ENCODE data around the gene SPG21.

The SPG21 gene

GRCh38 chr15:64943512-64944225 is 46.0 kb downstream of the SPG21 start:
- FAIRE-seq = no peak
- no peak for DNase-seq (ENCODE audit: insufficient read length, low spot score)

- no peak for FAIRE-seq
- DNase-seq (ENCODE audit: insufficient read length, low spot score) = no peak
Observed at GRCh38 chr15:64942356-64942755, 47.4 kb downstream of the SPG21 start.

DNA sequence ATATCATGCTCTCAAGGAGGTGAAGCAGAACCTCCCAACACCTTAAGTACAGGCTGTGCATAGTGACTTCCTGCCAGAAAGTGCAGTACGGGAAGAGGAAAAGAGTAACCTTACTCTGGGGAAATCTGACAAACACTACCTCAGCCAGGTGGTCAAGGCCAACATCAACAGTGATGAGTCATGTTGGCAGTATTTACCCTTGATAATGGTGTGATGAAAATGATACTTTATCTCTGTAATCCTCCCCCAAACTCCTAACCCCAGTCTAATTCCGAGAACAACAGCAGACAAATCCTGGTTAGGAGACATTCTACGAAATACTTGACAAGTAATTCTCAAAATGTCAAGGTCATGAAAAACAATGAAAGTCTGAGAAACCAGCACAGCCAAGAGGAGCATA is 51.5 kb downstream of the SPG21 start:
- FAIRE-seq (no peak), DNase-seq (ENCODE audit: insufficient read length, low spot score) (no peak)

- no peak for DNase-seq (ENCODE audit: insufficient read length, low spot score)
- no peak for FAIRE-seq
Observed at GRCh38 chr15:64934023-64934422, 55.7 kb downstream of the SPG21 start.

GRCh38 chr15:64931381-64931780 is 58.3 kb downstream of the SPG21 start:
- DNase-seq (ENCODE audit: insufficient read length, low spot score) = no peak
- no peak for FAIRE-seq

GRCh38 chr15:64930778-64931371 is 58.8 kb downstream of the SPG21 start:
- FAIRE-seq (peak; percentile 71), DNase-seq (ENCODE audit: insufficient read length, low spot score) (no peak)

DNA sequence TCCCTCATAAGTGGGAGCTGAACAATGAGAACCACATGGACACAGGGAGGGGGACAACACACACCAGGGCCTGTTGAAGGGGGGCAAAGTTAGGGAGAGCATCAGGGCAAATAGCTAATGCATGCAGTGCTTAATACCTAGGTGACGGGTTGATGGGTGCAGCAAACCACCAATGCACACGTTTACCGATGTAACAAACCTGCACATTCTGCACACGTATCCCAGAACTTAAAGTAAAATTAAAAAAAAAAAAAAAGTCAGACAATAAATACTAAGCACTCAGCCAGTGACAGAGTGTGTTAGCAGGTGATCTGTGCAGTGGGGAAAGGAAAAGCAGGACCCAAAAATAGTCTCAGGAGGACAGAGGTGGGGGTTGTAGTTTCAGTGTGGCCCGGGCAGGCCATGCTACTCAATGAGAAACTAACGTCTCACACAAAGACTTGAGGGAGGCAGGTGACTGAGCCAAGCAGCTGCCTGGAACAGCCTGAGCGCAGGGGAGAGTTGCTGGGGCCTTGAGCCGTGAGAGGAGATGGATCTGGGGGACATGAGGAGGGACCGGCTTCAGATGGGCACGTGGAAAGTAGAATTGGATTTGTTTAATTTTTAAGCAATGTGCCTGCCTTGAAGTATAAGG is 59.6 kb downstream of the SPG21 start:
- DNase-seq (ENCODE audit: insufficient read length, low spot score) (peak; percentile 65), FAIRE-seq (peak; percentile 99)

DNA sequence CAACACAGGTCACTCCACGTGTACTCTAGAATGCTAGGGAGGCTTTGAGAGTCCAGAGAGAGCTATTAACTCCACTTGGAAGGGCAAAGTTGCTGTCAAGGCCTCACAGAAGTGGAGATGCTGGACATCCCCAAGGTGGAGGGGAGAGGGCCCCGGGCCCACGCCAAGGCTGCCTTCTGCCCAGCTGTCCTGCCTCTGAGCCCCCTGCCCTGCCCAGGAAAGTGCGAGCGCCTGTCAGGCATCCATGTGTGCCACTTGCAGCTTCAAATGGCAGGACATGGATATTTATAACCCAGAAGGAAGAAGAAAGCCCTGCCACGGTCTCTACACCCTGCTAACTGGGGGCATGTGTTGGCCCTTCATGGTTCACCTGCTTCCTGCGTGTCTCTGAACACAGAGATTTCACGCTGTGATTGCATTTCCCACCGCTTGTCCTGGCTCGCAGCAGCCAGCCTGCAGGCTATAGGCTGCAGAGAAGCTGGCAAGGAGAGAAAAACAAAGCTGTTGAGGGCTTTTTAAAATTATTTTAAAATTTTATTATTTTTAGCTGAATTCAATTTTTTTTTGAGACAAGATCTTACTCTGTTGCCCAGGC is 61.0 kb downstream of the SPG21 start:
- DNase-seq (ENCODE audit: insufficient read length, low spot score) (no peak), FAIRE-seq (no peak)

GRCh38 chr15:64926661-64927060 is 63.1 kb downstream of the SPG21 start:
- DNase-seq (ENCODE audit: insufficient read length, low spot score) (no peak), FAIRE-seq (no peak)

GRCh38 chr15:64925335-64926330 is 64.1 kb downstream of the SPG21 start:
- FAIRE-seq = peak; percentile 48
- no peak for DNase-seq (ENCODE audit: insufficient read length, low spot score)

GRCh38 chr15:64923546-64923945 is 66.2 kb downstream of the SPG21 start:
- FAIRE-seq (no peak), DNase-seq (ENCODE audit: insufficient read length, low spot score) (no peak)

- DNase-seq (ENCODE audit: insufficient read length, low spot score) (no peak), FAIRE-seq (no peak)
Observed at GRCh38 chr15:64921711-64922110, 68.0 kb downstream of the SPG21 start.

GRCh38 chr15:64919721-64920120 is 70.0 kb downstream of the SPG21 start:
- DNase-seq (ENCODE audit: insufficient read length, low spot score) (no peak), FAIRE-seq (no peak)

GRCh38 chr15:64917211-64917610 is 72.5 kb downstream of the SPG21 start:
- no peak for FAIRE-seq
- DNase-seq (ENCODE audit: insufficient read length, low spot score) = no peak

DNA sequence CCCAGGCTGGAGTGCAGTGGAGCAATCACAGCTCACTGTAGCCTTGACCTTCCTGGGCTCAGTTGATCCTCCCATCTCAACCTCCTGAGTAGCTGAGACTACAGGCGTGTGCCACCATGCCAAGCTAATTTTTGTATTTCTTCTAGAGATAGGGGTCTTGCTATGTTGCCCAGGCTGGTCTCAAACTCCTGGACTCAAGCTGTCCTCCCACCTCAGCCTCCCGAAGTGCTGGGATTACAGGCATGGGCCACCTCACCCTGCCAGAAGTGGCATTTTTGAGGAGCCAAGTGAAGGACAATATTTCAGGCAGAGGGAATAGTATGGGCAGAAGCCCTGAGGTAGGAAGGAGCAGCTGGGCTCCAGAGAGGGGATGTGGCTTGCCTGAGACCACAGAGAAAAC is 73.3 kb downstream of the SPG21 start:
- no peak for DNase-seq (ENCODE audit: insufficient read length, low spot score)
- no peak for FAIRE-seq

- no peak for DNase-seq (ENCODE audit: insufficient read length, low spot score)
- FAIRE-seq = no peak
Observed at GRCh38 chr15:64915518-64916227, 74.0 kb downstream of the SPG21 start.

Data from GM19239 (cell line).